ENCODE measurements around the gene CC2D1B.
A peak's percentile ranks its signal among the peaks of the same experiment; 100 is the strongest.
"Not testable (repeated sequence)": the region's sequence is repeated elsewhere in the genome, so short reads cannot be mapped to it uniquely, and the experiment has no call there.

Gene CC2D1B

GRCh38 chr1:52365746-52366516 lies at the start of gene CC2D1B:
Gene CC2D1B, minus strand, starts transcription at chr1:52366205. Its CDS starts 1,585 bp downstream, at chr1:52364620.
- peak; percentile 97 to 99 for DNase-seq

- DNase-seq: no peak
Measured at GRCh38 chr1:52414942-52415341, 48.9 kb upstream of the CC2D1B start.

- no peak for DNase-seq
Measured at GRCh38 chr1:52413410-52413989, 47.5 kb upstream of the CC2D1B start.

- DNase-seq: peak in 1 of 2 donors; percentile 2
Measured at GRCh38 chr1:52404975-52405338, 39.0 kb upstream of the CC2D1B start.

- DNase-seq: peak; percentile 95 to 99
Measured at GRCh38 chr1:52404116-52404974, 38.3 kb upstream of the CC2D1B start, which contains the start of the genes ORC1 and PRPF38A. Gene ORC1, minus strand, starts transcription at chr1:52404423. Its CDS starts 2,200 bp downstream, at chr1:52402223. Gene PRPF38A, plus strand, starts transcription at chr1:52404602. Its CDS starts 148 bp downstream, at chr1:52404750.

GRCh38 chr1:52403566-52404115 lies 37.6 kb upstream of the CC2D1B start:
- peak; percentile 82 to 84 for DNase-seq

GRCh38 chr1:52402860-52403240 lies 36.8 kb upstream of the CC2D1B start:
- DNase-seq: no peak

GRCh38 chr1:52400131-52400530 lies 34.1 kb upstream of the CC2D1B start:
- DNase-seq: no peak

GRCh38 chr1:52399629-52400028 lies 33.6 kb upstream of the CC2D1B start:
- no peak for DNase-seq

- no peak for DNase-seq
Measured at GRCh38 chr1:52393174-52393573, 27.2 kb upstream of the CC2D1B start.

GRCh38 chr1:52386458-52386857 lies 20.5 kb upstream of the CC2D1B start:
- no peak for DNase-seq

- no peak for DNase-seq
Measured at GRCh38 chr1:52385376-52385775, 19.4 kb upstream of the CC2D1B start.

GRCh38 chr1:52369851-52370250 lies 3.8 kb upstream of the CC2D1B start:
- DNase-seq: not testable (repeated sequence)

- DNase-seq: no peak
Measured at GRCh38 chr1:52368383-52369172, 2.6 kb upstream of the CC2D1B start.

GRCh38 chr1:52367272-52367671 lies 1.3 kb upstream of the CC2D1B start:
- no peak for DNase-seq

- no peak for DNase-seq
Measured at GRCh38 chr1:52366517-52366827, 467 bp upstream of the CC2D1B start.

- peak; percentile 75 to 77 for DNase-seq
Measured at GRCh38 chr1:52365071-52365745, 797 bp downstream of the CC2D1B start.

GRCh38 chr1:52364235-52364839 lies 1.7 kb downstream of the CC2D1B start:
- DNase-seq: no peak

- DNase-seq: no peak
Measured at GRCh38 chr1:52360595-52360968, 5.4 kb downstream of the CC2D1B start.

GRCh38 chr1:52359676-52360594 lies 6.1 kb downstream of the CC2D1B start:
- no peak for DNase-seq

All from inflammatory macrophage treated with lipopolysaccharide for 1 hour (primary cell).